ENCODE measurements around the gene BRDT. TPM values are rescaled to one million over a fixed set of nuclear protein-coding genes. Genes with fewer than 3 reads are reported as not detected.
"Not testable (repeated sequence)": the region's sequence is repeated elsewhere in the genome, so short reads cannot be mapped to it uniquely, and the experiment has no call there.

The BRDT gene
- total RNA-seq, 1 experiment from 2014 or later: not detected

DNA sequence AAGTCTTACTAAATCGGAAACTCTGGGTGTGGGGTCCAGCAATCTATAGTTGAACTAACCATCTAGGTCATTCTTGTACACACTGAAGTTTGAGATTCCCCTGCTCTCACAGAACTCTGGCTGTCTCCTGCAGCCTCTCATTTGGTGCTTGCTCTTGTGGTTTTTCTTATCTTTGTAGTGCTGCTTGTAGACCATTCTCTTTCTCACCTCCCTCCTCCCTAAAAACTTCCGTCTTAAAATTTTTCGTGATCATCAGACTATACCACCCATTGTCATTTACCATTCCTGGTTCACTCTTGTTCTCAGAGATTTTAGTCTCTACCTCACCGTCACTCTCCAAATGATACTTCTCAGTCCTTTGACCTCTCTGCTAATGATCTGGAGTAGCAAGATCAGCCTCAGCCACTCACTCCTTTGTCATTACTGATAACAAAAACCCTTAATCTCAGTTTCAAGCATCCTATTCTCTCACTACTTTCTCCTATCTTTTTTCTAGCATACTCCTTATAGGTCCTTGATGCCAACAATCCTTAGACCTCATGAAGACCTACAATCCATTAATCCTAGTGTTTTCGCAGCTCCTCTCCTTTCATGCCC, 67.6 kb downstream of the BRDT start:
- no peak overlapping the region for H3K4me3 ChIP-seq (ENCODE audit: low read length)
- ATAC-seq (no peak), DNase-seq (no peak)
- intact Hi-C loops (cut with micrococcal nuclease): no loop called here
- ChIA-PET POLR2A (ENCODE audit: unreplicated experiment) (no interaction called here), CTCF (no interaction called here)
- no peaks in the 10 kb centered on the region for H3K27me3 ChIP-seq (ENCODE audit: low read length)
- H3F3A ChIP-seq (ENCODE audit: low read length, unreplicated experiment): no peaks in the 10 kb centered on the region
- H3K4me1 ChIP-seq (ENCODE audit: insufficient read depth, low read length): no peaks in the 10 kb centered on the region
- no peaks in the 10 kb centered on the region for H3K9me2 ChIP-seq (replicated peaks; ENCODE audit: low read length)
- no peak overlapping the region for H3K4me2 ChIP-seq (ENCODE audit: low read length)
- H3K27ac ChIP-seq (ENCODE audit: low read length): no peak overlapping the region
- no peak overlapping the region for H2AFZ ChIP-seq (ENCODE audit: low read length)
- no peaks in the 10 kb centered on the region for H4K20me1 ChIP-seq (ENCODE audit: low read length)
- H3K79me2 ChIP-seq (ENCODE audit: low read length): no peaks in the 10 kb centered on the region
- BruUV-seq (replicated peaks): no TSS peak
- H3K9me3 ChIP-seq (ENCODE audit: low read length): no peaks in the 10 kb centered on the region
- TF ChIP-seq EZH2phosphoT487 (IDR thresholded peaks at IDR 0.05; ENCODE audit: borderline replicate concordance, low read length): no peak
- TF ChIP-seq, protein P1, sequence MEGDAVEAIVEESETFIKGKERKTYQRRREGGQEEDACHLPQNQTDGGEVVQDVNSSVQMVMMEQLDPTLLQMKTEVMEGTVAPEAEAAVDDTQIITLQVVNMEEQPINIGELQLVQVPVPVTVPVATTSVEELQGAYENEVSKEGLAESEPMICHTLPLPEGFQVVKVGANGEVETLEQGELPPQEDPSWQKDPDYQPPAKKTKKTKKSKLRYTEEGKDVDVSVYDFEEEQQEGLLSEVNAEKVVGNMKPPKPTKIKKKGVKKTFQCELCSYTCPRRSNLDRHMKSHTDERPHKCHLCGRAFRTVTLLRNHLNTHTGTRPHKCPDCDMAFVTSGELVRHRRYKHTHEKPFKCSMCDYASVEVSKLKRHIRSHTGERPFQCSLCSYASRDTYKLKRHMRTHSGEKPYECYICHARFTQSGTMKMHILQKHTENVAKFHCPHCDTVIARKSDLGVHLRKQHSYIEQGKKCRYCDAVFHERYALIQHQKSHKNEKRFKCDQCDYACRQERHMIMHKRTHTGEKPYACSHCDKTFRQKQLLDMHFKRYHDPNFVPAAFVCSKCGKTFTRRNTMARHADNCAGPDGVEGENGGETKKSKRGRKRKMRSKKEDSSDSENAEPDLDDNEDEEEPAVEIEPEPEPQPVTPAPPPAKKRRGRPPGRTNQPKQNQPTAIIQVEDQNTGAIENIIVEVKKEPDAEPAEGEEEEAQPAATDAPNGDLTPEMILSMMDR (conservative IDR thresholded peaks at IDR 0.05; ENCODE audit: low read depth, low read length): no peak
- no peak for TF ChIP-seq EZH2 (IDR thresholded peaks at IDR 0.05; ENCODE audit: low read length, unreplicated experiment)
- H3K36me3 ChIP-seq (ENCODE audit: low read depth, low read length): no peaks in the 10 kb centered on the region
- H3K9ac ChIP-seq (ENCODE audit: low read length): no peak overlapping the region

DNA sequence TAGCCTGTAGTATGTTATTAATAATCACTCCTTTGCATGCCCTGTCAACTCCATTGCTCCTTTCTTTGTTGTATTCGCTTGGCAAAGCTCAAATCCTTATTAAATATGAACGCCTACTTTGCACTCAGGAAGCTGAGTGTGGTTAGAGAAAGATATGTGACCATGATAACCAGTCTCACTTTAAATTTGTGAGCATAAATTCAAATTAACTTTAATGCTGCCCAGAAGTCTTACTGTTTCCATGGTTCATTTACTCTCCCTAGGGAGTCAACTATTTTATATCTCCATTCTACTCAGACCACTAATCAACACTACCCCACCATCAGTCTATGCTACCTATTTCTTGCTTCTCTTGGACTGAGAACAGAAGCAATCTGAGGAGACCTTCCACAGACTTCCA, 68.5 kb downstream of the BRDT start:
- TF ChIP-seq, protein P1 (conservative IDR thresholded peaks at IDR 0.05; ENCODE audit: low read depth, low read length): no peak
- no peak for TF ChIP-seq EZH2phosphoT487 (IDR thresholded peaks at IDR 0.05; ENCODE audit: borderline replicate concordance, low read length)
- no peak for TF ChIP-seq EZH2 (IDR thresholded peaks at IDR 0.05; ENCODE audit: low read length, unreplicated experiment)
- DNase-seq: no peak
- Histone ChIP-seq H3K36me3 (ENCODE audit: low read depth, low read length) (no peaks in the 10 kb centered on the region), H3K4me1 (ENCODE audit: insufficient read depth, low read length) (no peaks in the 10 kb centered on the region), H3K27ac (ENCODE audit: low read length) (no peak overlapping the region), H3K27me3 (ENCODE audit: low read length) (no peaks in the 10 kb centered on the region), H2AFZ (ENCODE audit: low read length) (no peak overlapping the region), H3K79me2 (ENCODE audit: low read length) (no peaks in the 10 kb centered on the region), H3K4me2 (ENCODE audit: low read length) (no peak overlapping the region), H3F3A (ENCODE audit: low read length, unreplicated experiment) (no peaks in the 10 kb centered on the region), H3K9me3 (ENCODE audit: low read length) (no peaks in the 10 kb centered on the region), H3K9me2 (replicated peaks; ENCODE audit: low read length) (no peaks in the 10 kb centered on the region), H4K20me1 (ENCODE audit: low read length) (no peaks in the 10 kb centered on the region), H3K4me3 (ENCODE audit: low read length) (no peak overlapping the region), H3K9ac (ENCODE audit: low read length) (no peak overlapping the region)
- ChIA-PET CTCF (no interaction called here), POLR2A (ENCODE audit: unreplicated experiment) (no interaction called here)
- ATAC-seq: no peak
- no TSS peak for BruUV-seq (replicated peaks)
- intact Hi-C loops (cut with micrococcal nuclease): no loop called here

DNA sequence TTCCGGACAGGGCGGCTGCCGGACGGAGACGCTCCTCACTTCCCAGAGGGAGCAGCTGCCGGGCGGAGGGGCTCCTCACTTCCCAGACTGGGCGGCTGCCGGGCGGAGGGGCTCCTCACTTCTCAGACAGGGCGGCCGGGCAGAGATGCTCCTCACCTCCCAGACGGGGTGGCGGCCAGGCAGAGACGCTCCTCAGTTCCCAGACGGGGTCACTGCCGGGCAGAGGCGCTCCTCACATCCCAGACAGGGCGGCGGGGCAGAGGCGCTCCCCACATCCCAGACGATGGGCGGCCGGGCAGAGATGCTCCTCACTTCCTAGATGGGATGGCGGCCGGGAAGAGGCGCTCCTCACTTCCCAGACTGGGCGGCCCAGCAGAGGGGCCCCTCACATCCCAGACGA, 76.8 kb downstream of the BRDT start:
- H3K27ac ChIP-seq (ENCODE audit: low read length); H3K4me2 ChIP-seq (ENCODE audit: low read length); intact Hi-C loops (cut with micrococcal nuclease); H3K9ac ChIP-seq (ENCODE audit: low read length); H4K20me1 ChIP-seq (ENCODE audit: low read length); H3F3A ChIP-seq (ENCODE audit: low read length, unreplicated experiment); H3K4me3 ChIP-seq (ENCODE audit: low read length); H3K27me3 ChIP-seq (ENCODE audit: low read length); CTCF ChIA-PET; DNase-seq; H2AFZ ChIP-seq (ENCODE audit: low read length); H3K79me2 ChIP-seq (ENCODE audit: low read length); H3K9me3 ChIP-seq (ENCODE audit: low read length); H3K9me2 ChIP-seq (replicated peaks; ENCODE audit: low read length); H3K36me3 ChIP-seq (ENCODE audit: low read depth, low read length); BruUV-seq (replicated peaks); POLR2A ChIA-PET (ENCODE audit: unreplicated experiment); ATAC-seq: not testable (repeated sequence)
- H3K4me1 ChIP-seq (ENCODE audit: insufficient read depth, low read length): peaks cover 18% of the 10 kb centered on the region
